Colonic mucosa (tissue), 4 donors: ENCODE measurements around the gene BTBD18. TPM values are rescaled to one million over a fixed set of nuclear protein-coding genes. Genes with fewer than 3 reads are reported as not detected.

Source experiments
- DNase-seq: peaks from one replicate; pipeline ENCODE4 v3.0.0-alpha.2; 2020
- H3K27ac ChIP-seq: fragments of 200-600 bp; one replicate; pipeline ENCODE4 v1.8.0; 2021
- H3K27me3 ChIP-seq: fragments of 200-600 bp; one replicate; pipeline ENCODE4 v1.8.0; 2021
- H3K36me3 ChIP-seq: fragments of 200-600 bp; one replicate; pipeline ENCODE4 v1.8.0; 2021
- H3K4me1 ChIP-seq: fragments of 200-600 bp; one replicate; pipeline ENCODE4 v1.8.0; 2021; ENCODE audit warnings: mild to moderate bottlenecking
- H3K4me3 ChIP-seq: fragments of 200-600 bp; one replicate; pipeline ENCODE4 v1.8.0; 2021
- H3K9ac ChIP-seq, 2 donors: one replicate each; pipeline ENCODE4 v1.7.0; 2013; ENCODE audit warnings: control low read depth in 2 of 2, low read depth in 2 of 2, low read length in 2 of 2
- H3K9me3 ChIP-seq: fragments of 200-600 bp; one replicate; pipeline ENCODE4 v1.8.0; 2021
- CTCF ChIP-seq: fragments of 200-600 bp; IDR thresholded peaks from one replicate; pipeline ENCODE4 v1.8.0; 2022; ENCODE audit warnings: antibody characterized with exemption, mild to moderate bottlenecking
- intact Hi-C: fragments of 100-400 bp; cut with DNase I; formaldehyde crosslinking; loops from one replicate; pipeline ENCODE4 v1.14.1; 2022
- total RNA-seq, 2 donors: library from RNA; stranded (reverse); fragmentation: NEBNext Ultra II Directional in 1 of 2; extraction: Animal tissue kit (Norgen Biotek cat#: 25700) in 1 of 2; gene quantifications; one replicate each; pipeline ENCODE4 v1.2.1, GENCODE V29; 2021
- donor health status: healthy.
- donor health status: DM: no; HTN: no; CAD: no.
- donor health status: DM: no; HTN: no; CAD: no.

The BTBD18 gene
- total RNA-seq, 2 donors from 2014 or later = not detected

DNA sequence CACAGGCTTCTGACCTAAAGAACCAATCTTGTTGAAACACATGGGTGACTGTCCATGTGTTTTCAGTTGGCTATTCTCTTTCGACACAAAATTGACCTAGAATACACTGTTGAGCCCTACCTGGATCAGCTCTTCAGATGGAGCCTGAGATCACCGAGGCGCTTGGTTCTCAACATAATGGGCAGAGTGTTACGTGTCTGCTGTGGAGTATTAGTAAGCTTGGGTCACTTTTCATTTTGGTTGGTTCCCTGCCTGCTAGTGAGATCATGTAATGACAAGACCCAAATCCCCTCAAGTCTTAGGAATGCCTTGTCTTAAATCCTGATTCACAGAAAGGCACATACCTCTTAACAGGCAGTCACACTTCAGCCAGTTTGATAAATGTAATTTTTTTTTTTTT lies 48.3 kb downstream of the BTBD18 start:
- peaks cover 28% of the 10 kb centered on the region for H3K36me3 ChIP-seq
- intact Hi-C loops = no loop called here

DNA sequence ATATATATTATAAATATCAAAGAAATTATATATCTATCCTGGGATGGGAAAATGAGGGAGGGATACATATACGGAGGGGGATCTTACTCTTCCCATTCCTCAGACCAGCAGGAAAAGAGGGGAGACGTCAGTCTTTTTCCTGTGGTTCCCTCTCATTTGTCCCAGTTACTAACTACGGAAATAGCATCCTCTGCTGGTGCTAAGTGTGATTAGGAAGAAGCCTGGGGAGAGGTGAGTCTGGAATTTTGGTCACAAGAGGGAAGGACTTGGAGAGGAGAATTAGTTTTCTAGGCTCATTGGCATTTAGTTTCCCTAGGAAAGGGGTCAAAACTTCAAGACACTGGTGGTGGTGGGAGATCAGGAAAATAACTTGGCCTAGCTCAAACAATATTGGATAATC lies 51.2 kb downstream of the BTBD18 start:
- H3K36me3 ChIP-seq = peaks cover 41% of the 10 kb centered on the region
- DNase-seq = no peak
- intact Hi-C loops = no loop called here
- no peaks in the 10 kb centered on the region for H3K4me1 ChIP-seq
- H3K9me3 ChIP-seq = no peaks in the 10 kb centered on the region
- no peak overlapping the region for H3K4me3 ChIP-seq
- TF ChIP-seq CTCF = no peak
- no peaks in the 10 kb centered on the region for H3K27me3 ChIP-seq
- H3K27ac ChIP-seq = no peak overlapping the region
- H3K9ac ChIP-seq = no peak overlapping the region

More for the DNA sequence above, 48.3 kb downstream of the BTBD18 start:
- no peak for TF ChIP-seq CTCF
- no peak for DNase-seq
- Histone ChIP-seq H3K4me1 (no peaks in the 10 kb centered on the region), H3K27ac (no peak overlapping the region), H3K9me3 (no peaks in the 10 kb centered on the region), H3K27me3 (no peaks in the 10 kb centered on the region), H3K4me3 (no peak overlapping the region), H3K9ac (no peak overlapping the region)

- no peak for TF ChIP-seq CTCF
- Histone ChIP-seq H3K27me3 (no peaks in the 10 kb centered on the region), H3K4me1 (no peaks in the 10 kb centered on the region), H3K9me3 (no peaks in the 10 kb centered on the region), H3K36me3 (peaks cover 46% of the 10 kb centered on the region), H3K9ac (no peak overlapping the region), H3K4me3 (no peak overlapping the region), H3K27ac (no peak overlapping the region)
- DNase-seq = no peak
- intact Hi-C loops = no loop called here
These were observed 51.8 kb downstream of the BTBD18 start for GRCh38 chr11:57699813-57700212.

- Histone ChIP-seq H3K27me3 (no peaks in the 10 kb centered on the region), H3K4me1 (no peaks in the 10 kb centered on the region), H3K4me3 (no peak overlapping the region), H3K9me3 (no peaks in the 10 kb centered on the region), H3K9ac (no peak overlapping the region), H3K27ac (no peak overlapping the region), H3K36me3 (peaks cover 55% of the 10 kb centered on the region)
- intact Hi-C loops = no loop called here
- no peak for DNase-seq
- TF ChIP-seq CTCF = no peak
These were observed 52.7 kb downstream of the BTBD18 start for GRCh38 chr11:57698843-57699365.

Other genes with a start within 250 kb of the BTBD18 start
- gene SLC43A1, start 236.1 kb downstream of the BTBD18 start, total RNA-seq = 10 to 100 TPM in 1 of 2 donors, 1 to 10 TPM in 1; 8.7 to 19.0 TPM
- gene TIMM10, start 221.1 kb downstream of the BTBD18 start, total RNA-seq = 10 to 100 TPM; 54.8 to 67.1 TPM
- not detected for gene SMTNL1, start 214.2 kb downstream of the BTBD18 start, total RNA-seq
- gene UBE2L6, start 184.1 kb downstream of the BTBD18 start, total RNA-seq = 10 to 100 TPM; 28.3 to 35.3 TPM
- gene SERPING1, start 154.1 kb downstream of the BTBD18 start, total RNA-seq = 10 to 100 TPM; 18.7 to 57.5 TPM
- under 1 TPM; 0.44 to 0.98 TPM for gene YPEL4, start 101.9 kb downstream of the BTBD18 start, total RNA-seq
- 10 to 100 TPM; 13.5 to 14.9 TPM for gene CLP1, start 94.1 kb downstream of the BTBD18 start, total RNA-seq
- gene ZDHHC5, start 83.7 kb downstream of the BTBD18 start, total RNA-seq = 10 to 100 TPM; 80.2 to 82.1 TPM
- 10 to 100 TPM; 10.6 to 14.0 TPM for gene MED19, start 39.6 kb downstream of the BTBD18 start, total RNA-seq
- gene TMX2, start 39.2 kb downstream of the BTBD18 start, total RNA-seq = 100 to 1,000 TPM in 1 of 2 donors, 10 to 100 TPM in 1; 92.1 to 145 TPM
- gene SELENOH, start 10.3 kb downstream of the BTBD18 start, total RNA-seq = 100 to 1,000 TPM in 1 of 2 donors, 10 to 100 TPM in 1; 86.9 to 140 TPM
- gene CTNND1, start 10.0 kb upstream of the BTBD18 start, total RNA-seq = 100 to 1,000 TPM; 375 to 416 TPM